Right atrium auricular region (tissue), 2 donors: Measurements from ENCODE around the gene BANP. TPM values are rescaled to one million over a fixed set of nuclear protein-coding genes. Genes with fewer than 3 reads are reported as not detected.
"Not testable (repeated sequence)": the region's sequence is repeated elsewhere in the genome, so short reads cannot be mapped to it uniquely, and the experiment has no call there.

Experiments
- DNase-seq: peaks from one replicate; pipeline ENCODE4 v3.0.0-alpha.2; 2019; ENCODE audit warnings: low spot score
- H3K27ac ChIP-seq, 2 donors: fragments of 200-600 bp; sonication (generic); 1 replicate in 1 of 2; 2 replicates in 1 of 2; pipeline ENCODE4 v1.5.1; 2016 to 2019
- H3K27me3 ChIP-seq, 2 donors: fragments of 200-600 bp; sonication (generic); one replicate each; pipeline versions ENCODE4 v1.5.1 to v1.6.0; 2017 to 2019
- H3K36me3 ChIP-seq: fragments of 200-600 bp; sonication (generic); one replicate; pipeline ENCODE4 v1.5.1; 2016
- H3K4me1 ChIP-seq, 2 donors: fragments of 200-600 bp; sonication (generic); one replicate each; pipeline versions ENCODE4 v1.5.1 to v1.6.0; 2017 to 2019
- H3K4me3 ChIP-seq, 2 donors: fragments of 200-600 bp; sonication (generic); 1 replicate in 1 of 2; 2 replicates in 1 of 2; pipeline ENCODE4 v1.5.1; 2017 to 2019; ENCODE audit warnings: mild to moderate bottlenecking in 1 of 2, moderate library complexity in 1 of 2
- H3K9me3 ChIP-seq, 2 donors: fragments of 200-600 bp; sonication (generic); one replicate each; pipeline ENCODE4 v1.5.1; 2019
- total RNA-seq, 2 donors: library from RNA; depleted of rRNA; stranded (reverse); fragments of >200 nt; gene quantifications; one replicate each; pipeline ENCODE4 v1.1.0, GENCODE V29; 2016
- TF ChIP-seq, protein P1 (sequence below), 2 donors: fragments of 200-600 bp; sonication (generic); IDR thresholded peaks; one replicate each; pipeline ENCODE4 v1.5.1; 2019; ENCODE audit warnings: antibody characterized with exemption in 2 of 2

BANP gene
- total RNA-seq, 2 donors from 2014 or later = 10.4 to 14.4 TPM

DNA sequence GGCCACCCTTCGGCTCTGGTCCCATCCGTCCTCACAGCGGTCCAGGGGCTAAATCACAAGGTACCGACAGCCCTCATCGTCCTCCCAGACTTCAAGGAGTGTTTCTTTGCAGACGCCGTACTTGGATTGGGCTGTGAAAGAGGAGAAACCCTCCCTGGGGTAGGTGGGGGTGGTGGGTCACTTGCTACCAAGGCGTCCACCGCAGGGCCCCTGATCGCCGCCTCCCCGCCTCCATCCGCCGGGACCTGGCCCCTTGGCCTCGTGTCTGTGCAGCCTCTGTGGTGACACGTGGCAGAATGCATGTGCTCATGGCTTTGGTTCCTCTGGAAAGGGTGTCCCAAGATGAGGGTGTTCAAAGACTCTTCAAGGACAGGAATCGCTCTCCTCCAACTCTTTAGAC is 151.4 kb downstream of the BANP start:
- Histone ChIP-seq H3K9me3 (no peaks in the 10 kb centered on the region), H3K36me3 (no peaks in the 10 kb centered on the region), H3K27me3 (no peaks in the 10 kb centered on the region), H3K4me3 (no peak overlapping the region), H3K27ac (no peak overlapping the region), H3K4me1 (no peaks in the 10 kb centered on the region)
- DNase-seq = no peak
- TF ChIP-seq, protein P1, sequence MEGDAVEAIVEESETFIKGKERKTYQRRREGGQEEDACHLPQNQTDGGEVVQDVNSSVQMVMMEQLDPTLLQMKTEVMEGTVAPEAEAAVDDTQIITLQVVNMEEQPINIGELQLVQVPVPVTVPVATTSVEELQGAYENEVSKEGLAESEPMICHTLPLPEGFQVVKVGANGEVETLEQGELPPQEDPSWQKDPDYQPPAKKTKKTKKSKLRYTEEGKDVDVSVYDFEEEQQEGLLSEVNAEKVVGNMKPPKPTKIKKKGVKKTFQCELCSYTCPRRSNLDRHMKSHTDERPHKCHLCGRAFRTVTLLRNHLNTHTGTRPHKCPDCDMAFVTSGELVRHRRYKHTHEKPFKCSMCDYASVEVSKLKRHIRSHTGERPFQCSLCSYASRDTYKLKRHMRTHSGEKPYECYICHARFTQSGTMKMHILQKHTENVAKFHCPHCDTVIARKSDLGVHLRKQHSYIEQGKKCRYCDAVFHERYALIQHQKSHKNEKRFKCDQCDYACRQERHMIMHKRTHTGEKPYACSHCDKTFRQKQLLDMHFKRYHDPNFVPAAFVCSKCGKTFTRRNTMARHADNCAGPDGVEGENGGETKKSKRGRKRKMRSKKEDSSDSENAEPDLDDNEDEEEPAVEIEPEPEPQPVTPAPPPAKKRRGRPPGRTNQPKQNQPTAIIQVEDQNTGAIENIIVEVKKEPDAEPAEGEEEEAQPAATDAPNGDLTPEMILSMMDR (IDR thresholded peaks at IDR 0.05) = no peak

DNA sequence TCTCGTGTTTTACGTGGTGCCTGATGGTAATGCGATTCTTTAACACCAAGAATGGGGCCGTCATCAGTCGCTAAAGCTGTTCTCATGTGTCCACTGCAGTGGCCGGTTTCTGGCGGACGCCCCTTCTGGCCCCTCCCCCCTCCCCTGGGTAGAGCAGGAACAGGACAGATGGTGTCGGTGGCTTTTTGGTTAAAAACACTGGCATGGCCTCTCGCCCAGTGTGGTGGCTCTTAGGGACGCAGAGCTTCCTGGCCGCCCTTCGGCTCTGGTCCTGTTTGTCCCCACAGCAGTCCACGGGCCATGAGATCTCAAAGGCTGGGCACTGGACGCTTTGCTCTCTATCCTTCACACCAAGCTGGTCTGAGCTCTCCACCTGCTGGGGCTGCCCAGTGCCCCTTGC is 151.8 kb downstream of the BANP start:
- H3K4me3 ChIP-seq = no peak overlapping the region
- TF ChIP-seq, protein P1 (IDR thresholded peaks at IDR 0.05) = no peak
- H3K4me1 ChIP-seq = no peaks in the 10 kb centered on the region
- no peaks in the 10 kb centered on the region for H3K27me3 ChIP-seq
- DNase-seq = no peak
- H3K9me3 ChIP-seq = no peaks in the 10 kb centered on the region
- H3K27ac ChIP-seq = no peak overlapping the region
- H3K36me3 ChIP-seq = no peaks in the 10 kb centered on the region

DNA sequence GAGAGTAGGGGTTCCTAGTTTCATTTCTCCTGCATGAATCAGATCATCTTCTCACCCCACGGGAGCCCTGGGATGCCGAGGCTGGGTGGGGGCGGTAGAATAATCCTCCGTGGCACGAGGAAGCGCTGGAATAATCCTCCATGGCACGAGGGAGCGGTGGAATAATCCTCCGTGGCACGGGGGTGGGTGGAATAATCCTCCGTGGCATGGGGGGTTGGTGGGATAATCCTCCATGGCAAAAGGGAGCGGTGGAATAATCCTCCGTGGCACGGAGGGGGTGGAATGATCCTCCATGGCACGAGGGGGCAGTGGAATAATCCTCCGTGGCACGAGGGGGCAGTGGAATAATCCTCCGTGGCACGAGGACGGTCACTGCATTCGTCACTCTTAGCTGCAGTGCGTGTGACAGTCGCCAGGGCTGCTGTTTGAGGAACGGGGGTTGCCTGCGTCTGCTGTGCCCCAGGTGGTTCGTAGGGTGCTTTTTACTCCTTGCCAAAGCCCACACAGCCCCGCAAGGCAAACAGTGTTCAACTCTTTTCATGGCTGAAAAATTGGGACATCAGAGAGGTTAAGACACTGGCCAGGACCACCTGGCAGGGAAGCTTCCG is 152.5 kb downstream of the BANP start:
- no peaks in the 10 kb centered on the region for H3K4me1 ChIP-seq
- TF ChIP-seq, protein P1 (IDR thresholded peaks at IDR 0.05) = no peak
- no peak overlapping the region for H3K27ac ChIP-seq
- no peaks in the 10 kb centered on the region for H3K36me3 ChIP-seq
- no peak for DNase-seq
- H3K4me3 ChIP-seq = no peak overlapping the region
- no peaks in the 10 kb centered on the region for H3K27me3 ChIP-seq
- no peaks in the 10 kb centered on the region for H3K9me3 ChIP-seq

DNA sequence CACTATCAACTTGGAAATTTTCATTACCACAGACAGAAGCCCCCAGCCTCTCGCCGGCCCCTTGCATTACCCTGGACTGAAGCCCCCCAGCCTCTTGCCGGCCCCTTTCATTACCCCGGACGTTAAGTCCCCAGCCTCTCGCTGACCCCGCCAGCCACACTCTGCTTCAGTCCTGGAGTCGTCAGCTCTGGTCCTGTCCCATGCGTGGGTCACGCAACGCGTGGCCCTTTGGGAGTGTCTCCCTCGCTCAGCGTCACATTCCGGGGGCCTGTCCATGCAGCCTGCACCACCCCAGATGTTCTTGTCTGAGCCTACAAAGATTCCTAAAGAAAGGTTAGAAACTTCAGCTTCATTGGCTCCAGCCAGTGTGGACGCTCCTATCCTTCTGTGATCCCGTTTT is 153.1 kb downstream of the BANP start:
- H3K36me3 ChIP-seq, H3K4me1 ChIP-seq, H3K4me3 ChIP-seq, H3K27me3 ChIP-seq, DNase-seq, H3K27ac ChIP-seq, H3K9me3 ChIP-seq: not testable (repeated sequence)

DNA sequence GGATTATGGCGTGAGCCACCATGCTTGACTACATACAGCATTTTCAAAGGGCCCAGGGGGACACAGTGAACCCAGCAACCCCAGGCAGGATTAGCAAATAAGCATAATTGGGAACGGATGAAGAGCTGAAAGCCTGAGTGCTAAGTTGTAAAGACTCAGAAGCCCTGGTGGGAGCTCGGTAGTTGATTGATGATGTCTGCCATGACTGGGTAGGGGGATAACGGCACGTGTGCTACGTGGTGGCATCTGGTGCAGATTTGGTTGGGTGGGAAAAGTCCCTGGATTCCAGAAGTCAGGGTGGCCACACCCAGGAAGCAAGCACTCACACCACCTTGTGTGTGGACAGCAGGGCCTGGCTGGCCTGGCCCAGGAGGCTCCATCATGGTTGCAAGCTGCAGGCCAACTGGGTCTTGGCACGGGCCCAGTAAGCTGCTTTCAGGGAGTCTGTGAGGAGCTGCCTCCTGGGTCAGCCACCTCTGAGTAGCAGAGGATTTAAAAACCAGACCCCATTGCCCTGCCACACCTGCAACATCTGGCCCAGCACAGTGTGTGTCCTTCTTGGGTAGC is 154.4 kb downstream of the BANP start:
- not testable (repeated sequence) for H3K4me1 ChIP-seq, H3K27me3 ChIP-seq, DNase-seq, H3K27ac ChIP-seq, H3K4me3 ChIP-seq, H3K9me3 ChIP-seq, H3K36me3 ChIP-seq

DNA sequence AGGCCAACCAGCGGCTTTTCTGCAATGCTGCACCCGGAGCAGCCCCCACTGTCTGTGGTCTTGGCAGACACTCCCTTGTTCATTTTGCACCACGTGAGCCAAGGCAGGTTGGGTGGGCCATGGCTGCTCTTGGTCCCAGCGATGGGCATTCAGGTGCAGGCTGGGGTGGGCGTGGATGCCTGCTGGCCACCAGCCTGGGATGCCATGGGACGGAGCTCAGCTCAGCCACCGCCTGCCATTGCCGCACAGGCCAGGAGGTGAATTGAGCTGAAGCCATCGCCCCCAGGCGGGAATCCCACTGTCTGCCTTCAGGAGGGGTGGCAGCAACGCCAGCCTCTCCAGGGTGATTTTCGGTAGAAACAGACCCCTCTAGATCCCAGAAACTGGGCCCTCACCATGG is 155.3 kb downstream of the BANP start:
- H3K9me3 ChIP-seq, H3K4me3 ChIP-seq, H3K27me3 ChIP-seq, H3K27ac ChIP-seq, H3K36me3 ChIP-seq, H3K4me1 ChIP-seq, DNase-seq: not testable (repeated sequence)

DNA sequence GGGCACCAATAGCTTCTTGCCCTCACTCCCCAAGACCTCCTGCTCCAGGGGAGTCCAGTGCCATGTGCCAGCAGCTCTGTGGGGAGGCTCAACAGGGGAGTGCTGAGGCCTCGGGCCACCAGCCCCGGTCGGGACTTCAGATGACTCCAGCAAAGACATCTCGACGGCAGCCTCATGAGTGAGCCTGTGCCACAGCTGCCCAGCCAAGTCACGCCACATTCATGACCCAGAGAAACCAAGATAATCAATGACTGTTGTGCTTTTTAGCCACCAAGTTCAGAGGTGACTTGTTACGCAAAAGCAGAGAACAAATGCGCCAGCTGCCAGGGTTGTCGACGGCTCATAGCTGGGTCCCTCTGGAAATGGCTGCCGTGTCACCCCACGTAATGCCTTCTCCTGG is 157.5 kb downstream of the BANP start:
- TF ChIP-seq, protein P1 (IDR thresholded peaks at IDR 0.05) = no peak
- no peak for DNase-seq
- H3K9me3 ChIP-seq = no peaks in the 10 kb centered on the region
- no peaks in the 10 kb centered on the region for H3K27me3 ChIP-seq
- no peak overlapping the region for H3K27ac ChIP-seq
- H3K4me1 ChIP-seq = no peaks in the 10 kb centered on the region
- no peaks in the 10 kb centered on the region for H3K36me3 ChIP-seq
- no peak overlapping the region for H3K4me3 ChIP-seq

DNA sequence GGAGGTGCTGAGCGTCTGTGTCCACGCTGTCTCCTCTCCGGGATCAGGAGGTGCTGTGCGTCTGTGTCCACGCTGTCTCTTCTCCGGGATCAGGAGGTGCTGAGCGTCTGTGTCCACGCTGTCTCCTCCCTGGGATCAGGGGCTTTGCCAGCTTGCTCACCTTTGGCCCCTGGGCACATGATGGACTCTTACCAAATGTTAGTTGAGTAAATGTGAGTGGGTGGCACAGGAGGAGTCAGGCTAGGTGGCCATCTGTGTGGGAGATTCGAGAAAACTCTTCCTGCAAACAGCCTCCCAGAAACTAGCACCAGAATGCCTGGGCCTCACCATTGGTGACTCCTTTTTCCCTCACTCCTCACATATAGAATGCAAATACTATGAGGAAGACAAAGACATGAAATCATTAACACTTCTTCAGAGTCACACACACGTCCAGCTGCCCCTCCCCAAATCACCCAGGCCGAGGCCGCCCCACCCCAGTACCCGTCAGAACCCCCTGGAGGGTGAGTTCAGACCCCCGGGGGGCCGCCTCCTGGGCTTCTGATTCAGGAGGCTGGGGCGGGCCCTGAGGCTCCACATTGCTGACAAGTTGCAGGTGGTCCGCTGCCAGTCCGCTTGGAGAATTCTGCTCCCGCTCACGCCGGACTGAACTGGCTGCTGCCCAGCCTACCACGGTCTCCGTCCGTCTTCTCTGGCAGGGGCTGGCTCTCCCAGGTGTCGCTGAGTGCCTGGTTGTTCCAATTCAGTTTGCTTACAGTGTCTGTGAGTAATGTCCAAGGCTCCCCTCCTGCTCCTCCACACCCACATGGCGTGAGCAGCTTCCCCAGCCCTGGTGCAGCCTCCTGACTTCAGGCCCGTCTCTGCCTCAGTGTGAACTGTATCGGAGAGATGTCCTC is 158.7 kb downstream of the BANP start:
- H3K36me3 ChIP-seq, H3K4me1 ChIP-seq, DNase-seq, H3K27me3 ChIP-seq, H3K9me3 ChIP-seq, H3K27ac ChIP-seq, H3K4me3 ChIP-seq: not testable (repeated sequence)

DNA sequence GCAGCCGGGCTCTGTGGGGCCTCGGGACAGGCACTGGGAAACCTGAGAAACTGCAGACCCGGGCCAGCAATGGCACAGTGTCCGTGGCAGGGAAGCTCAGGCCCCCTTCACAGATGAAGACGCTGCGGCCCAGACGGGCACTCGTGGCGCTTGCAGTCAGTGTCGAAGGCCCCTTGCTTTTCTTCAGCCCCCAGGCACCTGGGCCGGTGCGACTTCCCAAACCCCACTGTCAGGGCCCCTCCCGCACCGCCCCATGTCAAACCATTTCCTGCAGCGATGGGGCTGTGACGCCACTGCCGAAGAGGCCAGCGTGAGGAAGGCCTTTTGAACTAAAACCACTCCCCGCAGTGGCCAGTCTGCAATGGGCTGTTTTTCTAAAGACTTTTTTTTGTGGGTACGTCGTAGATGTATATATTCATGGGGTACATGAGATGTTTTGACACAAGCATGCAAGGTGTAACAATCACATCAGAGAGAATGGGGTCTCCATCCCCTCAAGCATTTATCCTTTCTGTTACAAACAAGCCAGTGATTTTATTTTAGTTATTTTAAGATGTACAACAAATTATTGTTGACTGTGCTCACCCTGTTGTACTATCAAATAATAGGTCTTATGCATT is 159.8 kb downstream of the BANP start:
- not testable (repeated sequence) for H3K4me1 ChIP-seq, H3K4me3 ChIP-seq, H3K27ac ChIP-seq, H3K9me3 ChIP-seq, DNase-seq, H3K27me3 ChIP-seq, H3K36me3 ChIP-seq

DNA sequence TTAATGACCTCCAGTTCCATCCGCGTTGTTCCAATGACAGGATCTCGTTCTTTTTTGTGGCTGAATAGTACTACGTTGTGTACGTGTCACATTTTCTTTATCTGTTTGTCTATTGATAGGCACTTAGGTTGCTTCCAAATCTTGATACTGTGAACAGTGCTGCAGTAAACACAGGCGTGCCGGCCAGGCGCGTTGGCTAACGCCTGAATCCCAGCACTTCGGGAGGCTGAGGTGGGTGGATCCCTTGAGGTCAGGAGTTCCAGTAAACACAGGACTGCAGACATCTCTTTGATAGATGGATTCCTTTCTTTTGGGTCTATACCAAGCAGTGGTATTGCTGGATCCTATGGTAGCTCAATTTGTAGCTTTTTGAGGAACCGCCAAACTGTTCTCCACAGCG is 160.7 kb downstream of the BANP start:
- not testable (repeated sequence) for DNase-seq, H3K27me3 ChIP-seq, H3K27ac ChIP-seq, H3K36me3 ChIP-seq, H3K4me1 ChIP-seq, H3K9me3 ChIP-seq, H3K4me3 ChIP-seq
